ENCODE data around the gene IRF6.

DNA sequence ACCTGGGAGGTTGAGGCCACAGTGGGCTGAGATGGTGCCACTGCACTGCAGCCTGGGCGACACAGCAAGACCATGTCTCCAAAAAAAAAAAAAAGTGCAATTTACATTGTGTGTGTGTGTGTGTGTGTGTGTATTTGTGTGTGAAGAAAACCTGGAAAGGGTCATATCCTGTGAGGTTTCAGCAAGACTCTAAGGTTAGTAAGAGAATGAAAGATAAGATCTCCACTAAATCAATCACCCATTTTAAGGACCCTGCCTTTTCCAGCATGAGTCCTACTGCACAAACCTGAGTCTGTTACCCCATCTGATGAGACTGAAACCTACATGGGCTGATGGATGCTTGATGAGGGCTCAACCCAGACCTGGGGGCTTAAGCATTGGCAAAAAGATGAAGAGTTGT lies 16.7 kb downstream of the IRF6 start:
- TF ChIP-seq, protein P1, sequence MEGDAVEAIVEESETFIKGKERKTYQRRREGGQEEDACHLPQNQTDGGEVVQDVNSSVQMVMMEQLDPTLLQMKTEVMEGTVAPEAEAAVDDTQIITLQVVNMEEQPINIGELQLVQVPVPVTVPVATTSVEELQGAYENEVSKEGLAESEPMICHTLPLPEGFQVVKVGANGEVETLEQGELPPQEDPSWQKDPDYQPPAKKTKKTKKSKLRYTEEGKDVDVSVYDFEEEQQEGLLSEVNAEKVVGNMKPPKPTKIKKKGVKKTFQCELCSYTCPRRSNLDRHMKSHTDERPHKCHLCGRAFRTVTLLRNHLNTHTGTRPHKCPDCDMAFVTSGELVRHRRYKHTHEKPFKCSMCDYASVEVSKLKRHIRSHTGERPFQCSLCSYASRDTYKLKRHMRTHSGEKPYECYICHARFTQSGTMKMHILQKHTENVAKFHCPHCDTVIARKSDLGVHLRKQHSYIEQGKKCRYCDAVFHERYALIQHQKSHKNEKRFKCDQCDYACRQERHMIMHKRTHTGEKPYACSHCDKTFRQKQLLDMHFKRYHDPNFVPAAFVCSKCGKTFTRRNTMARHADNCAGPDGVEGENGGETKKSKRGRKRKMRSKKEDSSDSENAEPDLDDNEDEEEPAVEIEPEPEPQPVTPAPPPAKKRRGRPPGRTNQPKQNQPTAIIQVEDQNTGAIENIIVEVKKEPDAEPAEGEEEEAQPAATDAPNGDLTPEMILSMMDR (conservative IDR thresholded peaks at IDR 0.05; ENCODE audit: low read depth, low read length) = no peak
- TF ChIP-seq EZH2phosphoT487 (IDR thresholded peaks at IDR 0.05; ENCODE audit: borderline replicate concordance, low read length) (no peak), EZH2 (IDR thresholded peaks at IDR 0.05; ENCODE audit: low read length, unreplicated experiment) (no peak)

Data from PC-3 (cell line).